ENCODE measurements around the gene PNKD. TPM values are rescaled to one million over a fixed set of nuclear protein-coding genes. Genes with fewer than 3 reads are reported as not detected.

Gene PNKD
- total and polyA plus RNA-seq, 2 experiments from 2014 or later = 28.2 to 83.3 TPM

DNA sequence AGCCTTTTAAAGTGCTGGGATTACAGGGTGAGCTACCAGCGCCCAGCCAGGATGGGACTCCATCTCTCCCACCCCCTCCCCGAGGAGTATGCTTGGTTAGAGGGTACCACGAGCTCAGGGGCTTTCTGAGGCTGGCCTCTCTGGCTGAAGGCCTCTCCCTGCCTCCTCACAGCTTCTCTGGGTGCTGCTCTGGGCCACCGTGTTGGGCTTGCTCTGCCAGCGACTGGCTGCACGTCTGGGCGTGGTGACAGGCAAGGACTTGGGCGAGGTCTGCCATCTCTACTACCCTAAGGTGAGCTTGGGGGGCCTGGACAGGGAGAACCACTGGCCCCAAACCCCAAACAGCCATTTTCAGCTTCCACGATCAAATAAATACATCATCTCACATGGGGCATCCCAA is 114.7 kb downstream of the PNKD start (continued):
- TF ChIP-seq ETS1 (IDR thresholded peaks at IDR 0.05) = no peak
- no peak for TF ChIP-seq POLR2AphosphoS5 (IDR thresholded peaks at IDR 0.05; ENCODE audit: low read depth)
- no peak for TF ChIP-seq JUNB (IDR thresholded peaks at IDR 0.05; ENCODE audit: unreplicated experiment)
- TF ChIP-seq EZH2phosphoT487 (IDR thresholded peaks at IDR 0.05; ENCODE audit: unreplicated experiment) = no peak
- no peak for TF ChIP-seq REST (IDR thresholded peaks at IDR 0.05; ENCODE audit: unreplicated experiment)
- no peak for TF ChIP-seq NANOG (IDR thresholded peaks at IDR 0.05; ENCODE audit: borderline replicate concordance)

DNA sequence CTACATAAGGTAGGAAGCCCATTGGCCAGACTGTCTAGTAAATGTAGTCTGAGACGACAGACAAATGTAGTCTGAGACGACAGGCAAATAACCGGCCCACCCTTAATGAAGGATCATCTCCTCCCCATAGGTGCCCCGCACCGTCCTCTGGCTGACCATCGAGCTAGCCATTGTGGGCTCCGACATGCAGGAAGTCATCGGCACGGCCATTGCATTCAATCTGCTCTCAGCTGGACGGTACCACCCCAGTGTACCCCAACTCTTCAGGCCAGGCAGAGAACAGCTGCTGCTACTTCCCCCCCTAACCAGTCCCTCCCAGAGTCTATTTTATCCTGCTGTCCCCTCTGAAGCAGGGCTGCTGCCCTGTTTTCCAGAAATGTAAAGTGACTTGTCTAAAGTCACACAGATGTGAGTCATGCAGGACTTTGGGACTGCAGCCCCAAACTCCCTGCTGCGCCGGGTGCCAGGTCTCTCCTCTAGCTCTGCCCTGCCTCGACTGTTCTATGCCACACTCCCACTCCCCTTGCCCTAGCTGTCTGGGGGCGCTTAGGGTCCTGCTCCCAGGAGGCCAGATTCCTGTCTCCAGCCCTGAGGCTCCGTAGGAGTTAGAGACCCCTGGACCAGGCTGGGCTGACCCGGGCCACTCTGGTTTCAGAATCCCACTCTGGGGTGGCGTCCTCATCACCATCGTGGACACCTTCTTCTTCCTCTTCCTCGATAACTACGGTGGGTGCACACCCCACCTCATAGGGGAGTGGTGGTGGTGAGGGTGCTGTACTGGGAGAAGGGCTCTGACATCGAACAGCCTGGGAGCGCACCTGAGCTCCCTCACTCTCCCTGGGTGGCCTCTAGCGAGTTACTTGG is 116.4 kb downstream of the PNKD start:
- Mint-ChIP-seq H3K36me3 (ENCODE audit: low read depth) (no peaks in the 10 kb centered on the region), H3K27ac (no peak overlapping the region), H3K9me3 (no peaks in the 10 kb centered on the region), H3K27me3 (ENCODE audit: insufficient read depth, low read depth, poor library complexity) (peaks cover 26% of the 10 kb centered on the region), H3K4me1 (peaks cover 5% of the 10 kb centered on the region; the same call in 2 of the 3 replicates), H3K4me3 (peak overlapping the region; percentile 85)
- H3K27ac ChIP-seq (ENCODE audit: low read depth) = no peak overlapping the region
- H4K20me1 ChIP-seq (replicated peaks; ENCODE audit: insufficient read depth) = no peaks in the 10 kb centered on the region
- ATAC-seq (peak; percentile 65), DNase-seq (ENCODE audit: low spot score) (peak; percentile 62)
- H3K79me2 ChIP-seq (replicated peaks; ENCODE audit: insufficient read depth) = no peaks in the 10 kb centered on the region
- H3K4me3 ChIP-seq = peak overlapping the region; percentile 88
- H3K4me1 ChIP-seq (ENCODE audit: insufficient read depth) = peaks cover 6% of the 10 kb centered on the region; the same call in 1 of the 2 replicates
- H3F3A ChIP-seq (replicated peaks; ENCODE audit: low read depth) = peaks cover 9% of the 10 kb centered on the region; the same call in 1 of the 2 replicates
- peak overlapping the region; percentile 97 for H3K4me2 ChIP-seq
- H3K27me3 ChIP-seq (ENCODE audit: insufficient read depth) = peaks cover 23% of the 10 kb centered on the region
- H2AFZ ChIP-seq = peak overlapping the region; percentile 92
- H3K36me3 ChIP-seq (ENCODE audit: insufficient read depth) = no peaks in the 10 kb centered on the region
- H3K9me2 ChIP-seq (ENCODE audit: insufficient read depth) = no peaks in the 10 kb centered on the region
- TF ChIP-seq POLR2AphosphoS5 (IDR thresholded peaks at IDR 0.05; ENCODE audit: low read depth) (no peak; the same call in 1 of the 2 replicates), EZH2 (IDR thresholded peaks at IDR 0.05; ENCODE audit: low read depth, unreplicated experiment) (no peak), REST (IDR thresholded peaks at IDR 0.05; ENCODE audit: unreplicated experiment) (no peak), ZNF114 (CRISPR knock-in tag; IDR thresholded peaks at IDR 0.05) (no peak), EZH2phosphoT487 (IDR thresholded peaks at IDR 0.05; ENCODE audit: unreplicated experiment) (no peak), ETS1 (IDR thresholded peaks at IDR 0.05) (no peak), JUNB (IDR thresholded peaks at IDR 0.05; ENCODE audit: unreplicated experiment) (no peak), NANOG (IDR thresholded peaks at IDR 0.05; ENCODE audit: borderline replicate concordance) (no peak), STAT1 (IDR thresholded peaks at IDR 0.05; ENCODE audit: unreplicated experiment) (no peak), ZNF331 (CRISPR knock-in tag; IDR thresholded peaks at IDR 0.05; ENCODE audit: low read depth) (no peak)
- TF ChIP-seq, protein P1, sequence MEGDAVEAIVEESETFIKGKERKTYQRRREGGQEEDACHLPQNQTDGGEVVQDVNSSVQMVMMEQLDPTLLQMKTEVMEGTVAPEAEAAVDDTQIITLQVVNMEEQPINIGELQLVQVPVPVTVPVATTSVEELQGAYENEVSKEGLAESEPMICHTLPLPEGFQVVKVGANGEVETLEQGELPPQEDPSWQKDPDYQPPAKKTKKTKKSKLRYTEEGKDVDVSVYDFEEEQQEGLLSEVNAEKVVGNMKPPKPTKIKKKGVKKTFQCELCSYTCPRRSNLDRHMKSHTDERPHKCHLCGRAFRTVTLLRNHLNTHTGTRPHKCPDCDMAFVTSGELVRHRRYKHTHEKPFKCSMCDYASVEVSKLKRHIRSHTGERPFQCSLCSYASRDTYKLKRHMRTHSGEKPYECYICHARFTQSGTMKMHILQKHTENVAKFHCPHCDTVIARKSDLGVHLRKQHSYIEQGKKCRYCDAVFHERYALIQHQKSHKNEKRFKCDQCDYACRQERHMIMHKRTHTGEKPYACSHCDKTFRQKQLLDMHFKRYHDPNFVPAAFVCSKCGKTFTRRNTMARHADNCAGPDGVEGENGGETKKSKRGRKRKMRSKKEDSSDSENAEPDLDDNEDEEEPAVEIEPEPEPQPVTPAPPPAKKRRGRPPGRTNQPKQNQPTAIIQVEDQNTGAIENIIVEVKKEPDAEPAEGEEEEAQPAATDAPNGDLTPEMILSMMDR (conservative IDR thresholded peaks at IDR 0.05; ENCODE audit: low read depth in 2 of 2) = no peak
